ENCODE results near the gene TNFRSF13B. TPM values are rescaled to one million over a fixed set of nuclear protein-coding genes. Genes with fewer than 3 reads are reported as not detected.

TNFRSF13B gene
- total RNA-seq, 1 experiment from 2014 or later: 0.28 TPM

DNA sequence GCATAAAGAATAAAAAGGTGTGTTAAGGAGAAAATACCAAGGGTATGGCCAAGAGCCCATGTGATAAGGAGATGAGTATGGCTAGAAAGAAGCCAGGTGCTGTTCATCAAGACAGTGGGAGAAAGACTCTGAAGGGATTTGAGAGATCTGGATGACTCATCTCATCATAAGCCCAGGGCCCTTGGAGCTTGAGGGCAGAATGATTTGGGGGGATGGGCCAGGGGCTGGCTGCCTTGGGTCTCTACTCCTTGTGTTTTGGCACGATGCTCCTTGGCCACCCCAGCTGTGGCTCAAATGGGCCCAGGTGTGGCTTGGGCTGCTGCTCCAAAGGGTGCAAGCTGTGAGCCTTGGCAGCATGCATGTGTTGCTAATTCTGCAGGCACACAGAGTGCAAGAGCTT lies 14.5 kb upstream of the TNFRSF13B start:
- H3K4me2 ChIP-seq (ENCODE audit: insufficient read depth, insufficient read length, low read length): no peak overlapping the region
- DNase-seq: no peak
- Mint-ChIP-seq H3K27me3 (ENCODE audit: low read depth) (peaks cover under 1% of the 10 kb centered on the region; the same call in 1 of the 2 replicates), H3K27ac (no peak overlapping the region), H3K36me3 (ENCODE audit: insufficient read depth in 1 of 3, low read depth in 3 of 3) (no peaks in the 10 kb centered on the region; a peak in 1 of 7 replicates), H3K4me3 (no peak overlapping the region), H3K9me3 (no peaks in the 10 kb centered on the region), H3K4me1 (peaks cover 4 to 14% of the 10 kb centered on the region in 2 experiments)
- H4K91ac ChIP-seq (ENCODE audit: insufficient read length, low read depth, low read length): no peak overlapping the region
- no peaks in the 10 kb centered on the region for H3K27me3 ChIP-seq (ENCODE audit: insufficient read depth, low read length)
- no peak overlapping the region for H2BK20ac ChIP-seq (ENCODE audit: low read depth, low read length, poor library complexity, severe bottlenecking)
- WGBS (ENCODE audit: extremely low coverage, insufficient read length, low lambda C conversion rate): no CpG with 5 or more reads among the region's 1 CpG
- H3K23ac ChIP-seq (ENCODE audit: insufficient read length, low read depth, low read length): no peak overlapping the region
- no peaks in the 10 kb centered on the region for H3K4me1 ChIP-seq (ENCODE audit: insufficient read depth, low read length)
- H2AK5ac ChIP-seq (ENCODE audit: insufficient read length, low read length): no peak overlapping the region
- no peak overlapping the region for H3K18ac ChIP-seq (ENCODE audit: insufficient read length, low read depth, low read length)
- no peak overlapping the region for H2BK5ac ChIP-seq (ENCODE audit: insufficient read length, low read length)
- no peak overlapping the region for H3K4ac ChIP-seq (ENCODE audit: low read depth, low read length)
- H2BK12ac ChIP-seq (ENCODE audit: insufficient read length, low read depth, low read length): no peak overlapping the region
- no peak overlapping the region for H3T11ph ChIP-seq (ENCODE audit: low read length)
- no peak overlapping the region for H3K9ac ChIP-seq (ENCODE audit: extremely low read depth, insufficient read length, low read length)
- no peak overlapping the region; the same call in 1 of the 2 replicates for H3K14ac ChIP-seq (ENCODE audit: insufficient read depth, low read length)
- no peaks in the 10 kb centered on the region for H3K23me2 ChIP-seq (ENCODE audit: insufficient read length, low read depth, low read length, poor library complexity, severe bottlenecking)
- no peak overlapping the region for H4K8ac ChIP-seq (replicated peaks; ENCODE audit: insufficient read length, low read depth, low read length)
- H3K79me2 ChIP-seq (ENCODE audit: insufficient read depth, low read length): no peaks in the 10 kb centered on the region
- no peak overlapping the region for H3K27ac ChIP-seq (ENCODE audit: insufficient read length, low read depth, low read length)
- H2BK120ac ChIP-seq (ENCODE audit: low read depth, low read length, poor library complexity, severe bottlenecking): no peak overlapping the region
- no peak overlapping the region for H2BK15ac ChIP-seq (ENCODE audit: low read depth, low read length)
- H2AFZ ChIP-seq (ENCODE audit: low read length): no peak overlapping the region
- no peak overlapping the region for H4K5ac ChIP-seq (ENCODE audit: insufficient read length, low read depth, low read length)
- TF ChIP-seq, protein P1, sequence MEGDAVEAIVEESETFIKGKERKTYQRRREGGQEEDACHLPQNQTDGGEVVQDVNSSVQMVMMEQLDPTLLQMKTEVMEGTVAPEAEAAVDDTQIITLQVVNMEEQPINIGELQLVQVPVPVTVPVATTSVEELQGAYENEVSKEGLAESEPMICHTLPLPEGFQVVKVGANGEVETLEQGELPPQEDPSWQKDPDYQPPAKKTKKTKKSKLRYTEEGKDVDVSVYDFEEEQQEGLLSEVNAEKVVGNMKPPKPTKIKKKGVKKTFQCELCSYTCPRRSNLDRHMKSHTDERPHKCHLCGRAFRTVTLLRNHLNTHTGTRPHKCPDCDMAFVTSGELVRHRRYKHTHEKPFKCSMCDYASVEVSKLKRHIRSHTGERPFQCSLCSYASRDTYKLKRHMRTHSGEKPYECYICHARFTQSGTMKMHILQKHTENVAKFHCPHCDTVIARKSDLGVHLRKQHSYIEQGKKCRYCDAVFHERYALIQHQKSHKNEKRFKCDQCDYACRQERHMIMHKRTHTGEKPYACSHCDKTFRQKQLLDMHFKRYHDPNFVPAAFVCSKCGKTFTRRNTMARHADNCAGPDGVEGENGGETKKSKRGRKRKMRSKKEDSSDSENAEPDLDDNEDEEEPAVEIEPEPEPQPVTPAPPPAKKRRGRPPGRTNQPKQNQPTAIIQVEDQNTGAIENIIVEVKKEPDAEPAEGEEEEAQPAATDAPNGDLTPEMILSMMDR (conservative IDR thresholded peaks at IDR 0.05): no peak
- no peaks in the 10 kb centered on the region for H3K9me3 ChIP-seq (ENCODE audit: control insufficient read depth, low read depth, low read length)
- H3K56ac ChIP-seq (ENCODE audit: insufficient read length, low read depth, low read length): no peak overlapping the region
- H3K79me1 ChIP-seq (ENCODE audit: insufficient read depth, low read depth, low read length, poor library complexity, severe bottlenecking): no peaks in the 10 kb centered on the region
- H4K20me1 ChIP-seq (ENCODE audit: control insufficient read depth, insufficient read depth, insufficient read length): no peaks in the 10 kb centered on the region

Measured in H9 (cell line).